Ishikawa (cell line): ENCODE measurements around the gene ROS1.

Experiments used
- EP300 ChIP-seq: IDR thresholded peaks from 2 replicates; pipeline ENCODE4 v1.6.1; 2012; ENCODE audit warnings: borderline replicate concordance
- RAD21 ChIP-seq: IDR thresholded peaks from 2 replicates; pipeline ENCODE4 v1.6.1; 2012; ENCODE audit warnings: low read depth
- TAF1 ChIP-seq: IDR thresholded peaks from 2 replicates; pipeline ENCODE4 v1.6.1; 2012; ENCODE audit warnings: low read depth, mild to moderate bottlenecking
- TF ChIP-seq, protein P1 (sequence below): IDR thresholded peaks from 2 replicates; pipeline ENCODE4 v1.6.1; 2012

DNA sequence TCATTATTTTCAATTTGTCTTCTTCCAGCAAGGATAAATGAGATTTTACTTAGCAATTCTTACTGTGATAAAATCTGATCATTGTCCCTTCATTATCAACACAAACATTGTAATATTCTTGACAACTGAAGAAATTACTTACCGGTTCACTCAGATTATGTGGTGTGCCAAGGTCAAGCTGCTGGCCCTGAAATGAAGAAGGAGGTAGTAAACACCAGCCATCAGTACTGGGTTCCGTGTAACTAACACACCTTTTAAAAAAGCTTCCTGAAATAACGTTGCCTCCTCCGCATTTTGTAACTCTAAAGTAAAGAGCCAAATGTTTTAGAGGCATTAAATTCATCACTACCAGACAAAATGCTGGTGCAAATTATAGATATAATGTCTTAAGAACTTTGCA, 7.4 kb downstream of the ROS1 start:
- TF ChIP-seq TAF1 (no peak), RAD21 (no peak), EP300 (no peak)
- TF ChIP-seq, protein P1, sequence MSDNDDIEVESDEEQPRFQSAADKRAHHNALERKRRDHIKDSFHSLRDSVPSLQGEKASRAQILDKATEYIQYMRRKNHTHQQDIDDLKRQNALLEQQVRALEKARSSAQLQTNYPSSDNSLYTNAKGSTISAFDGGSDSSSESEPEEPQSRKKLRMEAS, result no peak
